ENCODE measurements around the gene PRKCE. TPM values are rescaled to one million over a fixed set of nuclear protein-coding genes. Genes with fewer than 3 reads are reported as not detected.

PRKCE gene
- total and polyA plus RNA-seq, 2 donors (not counting 1 experiment from before 2014, with no cell fraction given): 23.6 to 271 TPM

GRCh38 chr2:46183426-46183825, 532.0 kb downstream of the PRKCE start:
- no peak for DNase-seq
- H3K27me3 ChIP-seq (replicated peaks in 1 of 4; ENCODE audit: control extremely low read depth in 1 of 4, control insufficient read depth in 3 of 4, insufficient read depth in 4 of 4, low read length in 3 of 4): no peaks in the 10 kb centered on the region
- H3K79me2 ChIP-seq (ENCODE audit: control insufficient read depth, insufficient read depth, low read length): no peaks in the 10 kb centered on the region
- no peaks in the 10 kb centered on the region for H3K9me3 Mint-ChIP-seq (ENCODE audit: insufficient read depth)
- H2AFZ ChIP-seq (ENCODE audit: insufficient read depth, low read depth, low read length, poor library complexity, severe bottlenecking): no peak overlapping the region
- peaks cover 0 to 25% of the 10 kb centered on the region in 2 experiments for H3K36me3 ChIP-seq (replicated peaks in 1 of 2; ENCODE audit: control extremely low read depth in 1 of 2, control insufficient read depth in 1 of 2, extremely low read depth in 1 of 2, insufficient read depth in 2 of 2, low read length in 1 of 2)
- H3K9me3 ChIP-seq (ENCODE audit: control extremely low read depth in 1 of 3, control insufficient read depth in 2 of 3, insufficient read depth in 1 of 3, low read length in 2 of 3): no peaks in the 10 kb centered on the region
- 100% methylated on average over 4 of the region's 4 CpGs for WGBS (ENCODE audit: insufficient coverage)
- H3K4me3 Mint-ChIP-seq: no peak overlapping the region
- no peak overlapping the region for H3K27ac ChIP-seq (ENCODE audit: low read length in 2 of 2)
- no peak overlapping the region for H3K4me3 ChIP-seq (ENCODE audit: control extremely low read depth in 1 of 5, extremely low read depth in 1 of 5, insufficient read depth in 1 of 5, low read depth in 2 of 5, low read length in 4 of 5)
- H3K4me1 Mint-ChIP-seq: peaks cover 4% of the 10 kb centered on the region
- no peak overlapping the region for H3K9ac ChIP-seq (ENCODE audit: low read length)
- no peaks in the 10 kb centered on the region for H4K20me1 ChIP-seq (ENCODE audit: control insufficient read depth, insufficient read depth, low read length, poor library complexity, severe bottlenecking)
- POLR2A ChIA-PET: no interaction called here
- intact Hi-C loops (cut with micrococcal nuclease): no loop called here
- TF ChIP-seq, protein P1, sequence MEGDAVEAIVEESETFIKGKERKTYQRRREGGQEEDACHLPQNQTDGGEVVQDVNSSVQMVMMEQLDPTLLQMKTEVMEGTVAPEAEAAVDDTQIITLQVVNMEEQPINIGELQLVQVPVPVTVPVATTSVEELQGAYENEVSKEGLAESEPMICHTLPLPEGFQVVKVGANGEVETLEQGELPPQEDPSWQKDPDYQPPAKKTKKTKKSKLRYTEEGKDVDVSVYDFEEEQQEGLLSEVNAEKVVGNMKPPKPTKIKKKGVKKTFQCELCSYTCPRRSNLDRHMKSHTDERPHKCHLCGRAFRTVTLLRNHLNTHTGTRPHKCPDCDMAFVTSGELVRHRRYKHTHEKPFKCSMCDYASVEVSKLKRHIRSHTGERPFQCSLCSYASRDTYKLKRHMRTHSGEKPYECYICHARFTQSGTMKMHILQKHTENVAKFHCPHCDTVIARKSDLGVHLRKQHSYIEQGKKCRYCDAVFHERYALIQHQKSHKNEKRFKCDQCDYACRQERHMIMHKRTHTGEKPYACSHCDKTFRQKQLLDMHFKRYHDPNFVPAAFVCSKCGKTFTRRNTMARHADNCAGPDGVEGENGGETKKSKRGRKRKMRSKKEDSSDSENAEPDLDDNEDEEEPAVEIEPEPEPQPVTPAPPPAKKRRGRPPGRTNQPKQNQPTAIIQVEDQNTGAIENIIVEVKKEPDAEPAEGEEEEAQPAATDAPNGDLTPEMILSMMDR (IDR thresholded peaks at IDR 0.05): no peak
- no peak for TF ChIP-seq EZH2 (IDR thresholded peaks at IDR 0.05; ENCODE audit: borderline replicate concordance, insufficient read depth, low read depth, low read length, poor library complexity, severe bottlenecking)
- H3K27ac Mint-ChIP-seq: no peak overlapping the region
- CTCF ChIA-PET: no interaction called here
- no peak for ATAC-seq (ENCODE audit: low read depth)
- no peaks in the 10 kb centered on the region for H3K4me1 ChIP-seq (ENCODE audit: control insufficient read depth in 2 of 2, insufficient read depth in 2 of 2, low read length in 2 of 2)
- H3K4me2 ChIP-seq (replicated peaks; ENCODE audit: low read depth, low read length, poor library complexity, severe bottlenecking): no peak overlapping the region
- no peaks in the 10 kb centered on the region for H3K27me3 Mint-ChIP-seq

GRCh38 chr2:46184794-46185583, 533.5 kb downstream of the PRKCE start:
- Histone ChIP-seq H3K4me3 (ENCODE audit: control extremely low read depth in 1 of 5, extremely low read depth in 1 of 5, insufficient read depth in 1 of 5, low read depth in 2 of 5, low read length in 4 of 5) (no peak overlapping the region), H3K79me2 (ENCODE audit: control insufficient read depth, insufficient read depth, low read length) (no peaks in the 10 kb centered on the region), H3K27ac (ENCODE audit: low read length in 2 of 2) (no peak overlapping the region), H3K27me3 (replicated peaks in 1 of 4; ENCODE audit: control extremely low read depth in 1 of 4, control insufficient read depth in 3 of 4, insufficient read depth in 4 of 4, low read length in 3 of 4) (no peaks in the 10 kb centered on the region), H3K9ac (ENCODE audit: low read length) (no peak overlapping the region), H3K4me2 (replicated peaks; ENCODE audit: low read depth, low read length, poor library complexity, severe bottlenecking) (no peak overlapping the region), H3K36me3 (replicated peaks in 1 of 2; ENCODE audit: control extremely low read depth in 1 of 2, control insufficient read depth in 1 of 2, extremely low read depth in 1 of 2, insufficient read depth in 2 of 2, low read length in 1 of 2) (peaks cover 0 to 24% of the 10 kb centered on the region in 2 experiments), H3K4me1 (ENCODE audit: control insufficient read depth in 2 of 2, insufficient read depth in 2 of 2, low read length in 2 of 2) (no peaks in the 10 kb centered on the region), H3K9me3 (ENCODE audit: control extremely low read depth in 1 of 3, control insufficient read depth in 2 of 3, insufficient read depth in 1 of 3, low read length in 2 of 3) (no peaks in the 10 kb centered on the region), H4K20me1 (ENCODE audit: control insufficient read depth, insufficient read depth, low read length, poor library complexity, severe bottlenecking) (no peaks in the 10 kb centered on the region), H2AFZ (ENCODE audit: insufficient read depth, low read depth, low read length, poor library complexity, severe bottlenecking) (no peak overlapping the region)
- DNase-seq (no peak), ATAC-seq (ENCODE audit: low read depth) (no peak)
- no peak for TF ChIP-seq EZH2 (IDR thresholded peaks at IDR 0.05; ENCODE audit: borderline replicate concordance, insufficient read depth, low read depth, low read length, poor library complexity, severe bottlenecking)
- TF ChIP-seq, protein P1 (IDR thresholded peaks at IDR 0.05): no peak
- intact Hi-C loops (cut with micrococcal nuclease): no loop called here
- WGBS (ENCODE audit: insufficient coverage): 98% methylated on average over 11 of the region's 12 CpGs
- no peaks in the 10 kb centered on the region for H3K27me3 Mint-ChIP-seq
- no peak overlapping the region for H3K4me3 Mint-ChIP-seq
- no peak overlapping the region for H3K27ac Mint-ChIP-seq
- CTCF ChIA-PET: no interaction called here
- POLR2A ChIA-PET: no interaction called here
- H3K9me3 Mint-ChIP-seq (ENCODE audit: insufficient read depth): no peaks in the 10 kb centered on the region
- H3K4me1 Mint-ChIP-seq: peaks cover 4% of the 10 kb centered on the region
